HTR-8/SVneo (cell line): ENCODE data around the gene IL11.
A peak's percentile ranks its signal among the peaks of the same experiment; 100 is the strongest.
"Not testable (repeated sequence)": the region's sequence is repeated elsewhere in the genome, so short reads cannot be mapped to it uniquely, and the experiment has no call there.

Source experiments
- DNase-seq: peaks from one replicate; pipeline ENCODE4 v3.0.0; 2011; ENCODE audit warnings: low spot score, mixed read lengths; ENCODE audit not compliant: insufficient read length
- FAIRE-seq: peaks from 2 replicates; lab custom pipeline; 2011; peaks lifted over from hg19 to GRCh38; lab: Jason Lieb, UNC

The IL11 gene

GRCh38 chr19:55370305-55370988, at the start of gene IL11:
TSS of gene IL11 (minus strand) at chr19:55370463. CDS start at chr19:55370310, 153 bp downstream.
- FAIRE-seq (peak; percentile 85), DNase-seq (peak; percentile 72)

- DNase-seq (no peak), FAIRE-seq (no peak)
Observed at GRCh38 chr19:55419624-55420236, 49.5 kb upstream of the IL11 start.

GRCh38 chr19:55419103-55419502, 48.8 kb upstream of the IL11 start:
- DNase-seq (no peak), FAIRE-seq (no peak)

- DNase-seq: peak; percentile 89
- no peak for FAIRE-seq
Observed at GRCh38 chr19:55418185-55418584, 47.9 kb upstream of the IL11 start.

GRCh38 chr19:55410168-55410567, 39.9 kb upstream of the IL11 start:
- no peak for FAIRE-seq
- DNase-seq: no peak

- DNase-seq, FAIRE-seq: not testable (repeated sequence)
Observed at GRCh38 chr19:55409179-55409578, 38.9 kb upstream of the IL11 start.

GRCh38 chr19:55408533-55408872, 38.2 kb upstream of the IL11 start:
- no peak for FAIRE-seq

GRCh38 chr19:55407800-55408532, 37.7 kb upstream of the IL11 start:
- FAIRE-seq (peak; percentile 89), DNase-seq (peak; percentile 99)

More at GRCh38 chr19:55408533-55408872, 38.2 kb upstream of the IL11 start:
- DNase-seq: no peak

- FAIRE-seq, DNase-seq: not testable (repeated sequence)
Observed at GRCh38 chr19:55407550-55407799, 37.2 kb upstream of the IL11 start, which contains the start of gene UBE2S. TSS of gene UBE2S (minus strand) at chr19:55407788. CDS start at chr19:55407589, 199 bp downstream.

GRCh38 chr19:55406826-55407549, 36.7 kb upstream of the IL11 start:
- no peak for DNase-seq
- FAIRE-seq: peak; percentile 38

GRCh38 chr19:55406091-55406825, 36.0 kb upstream of the IL11 start:
- DNase-seq: no peak
- no peak for FAIRE-seq

GRCh38 chr19:55405638-55406037, 35.4 kb upstream of the IL11 start:
- no peak for DNase-seq

GRCh38 chr19:55402509-55402908, 32.2 kb upstream of the IL11 start:
- no peak for FAIRE-seq
- DNase-seq: no peak

More at GRCh38 chr19:55405638-55406037, 35.4 kb upstream of the IL11 start:
- FAIRE-seq: no peak

- not testable (repeated sequence) for FAIRE-seq, DNase-seq
Observed at GRCh38 chr19:55401390-55401789, 31.1 kb upstream of the IL11 start.

- no peak for FAIRE-seq
Observed at GRCh38 chr19:55400281-55401087, 30.2 kb upstream of the IL11 start.

GRCh38 chr19:55398200-55398925, 28.1 kb upstream of the IL11 start:
- no peak for DNase-seq
- no peak for FAIRE-seq

More at GRCh38 chr19:55400281-55401087, 30.2 kb upstream of the IL11 start:
- no peak for DNase-seq

- no peak for FAIRE-seq
- DNase-seq: no peak
Observed at GRCh38 chr19:55392820-55393761, 22.8 kb upstream of the IL11 start.
